Nephron (organoid): ENCODE data around the gene U2AF2.

Source experiments
- H3K27ac Mint-ChIP-seq, 3 experiments: 2 replicates each; pipeline ENCODE4 v1.8.0; 2020; ENCODE audit warnings: mixed read lengths in 3 of 3, mild to moderate bottlenecking in 2 of 3, moderate library complexity in 1 of 3
- H3K27me3 Mint-ChIP-seq: 2 replicates; pipeline ENCODE4 v1.8.0; 2021; ENCODE audit warnings: low read depth, mild to moderate bottlenecking, moderate library complexity, mixed read lengths
- H3K36me3 Mint-ChIP-seq: 2 replicates; pipeline ENCODE4 v1.8.0; 2020; ENCODE audit warnings: low read depth, mixed read lengths
- H3K4me1 Mint-ChIP-seq: 2 replicates; pipeline ENCODE4 v1.8.0; 2020; ENCODE audit warnings: mixed read lengths
- H3K4me3 Mint-ChIP-seq, 3 experiments: 2 replicates each; pipeline ENCODE4 v1.8.0; 2020; ENCODE audit warnings: mild to moderate bottlenecking in 3 of 3, mixed read lengths in 3 of 3, moderate library complexity in 2 of 3
- H3K9me3 Mint-ChIP-seq: 2 replicates; pipeline ENCODE4 v1.8.0; 2020; ENCODE audit warnings: mixed read lengths
- TF ChIP-seq, protein P1 (sequence below), 3 experiments: fragments of 200-600 bp; sonication (generic); IDR thresholded peaks; one replicate each; pipeline ENCODE4 v1.5.0; 2021; ENCODE audit warnings: antibody characterized with exemption in 3 of 3; ENCODE audit not compliant: unreplicated experiment in 3 of 3

U2AF2 gene

DNA sequence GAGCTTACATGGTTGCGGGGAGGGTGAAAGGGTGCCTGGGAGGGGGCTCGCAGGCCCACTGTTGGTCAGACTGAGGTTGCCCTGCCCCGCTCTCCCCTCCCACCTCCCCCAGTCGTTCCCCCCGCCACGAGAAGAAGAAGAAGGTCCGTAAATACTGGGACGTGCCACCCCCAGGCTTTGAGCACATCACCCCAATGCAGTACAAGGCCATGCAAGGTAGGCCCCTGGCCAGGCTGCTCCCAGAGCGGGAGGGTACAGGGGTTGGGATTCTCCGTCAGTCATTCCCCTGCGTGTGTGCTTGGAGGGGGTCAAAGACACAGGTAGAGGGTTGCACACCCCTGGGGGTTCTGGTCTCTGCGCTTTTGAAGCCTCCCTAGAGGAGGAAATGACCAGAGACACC is 5.6 kb downstream of the U2AF2 start:
- Mint-ChIP-seq H3K36me3 (peaks cover 45% of the 10 kb centered on the region), H3K27ac (no peak overlapping the region), H3K4me1 (peaks cover 32% of the 10 kb centered on the region), H3K9me3 (no peaks in the 10 kb centered on the region), H3K4me3 (no peak overlapping the region), H3K27me3 (peaks cover 5% of the 10 kb centered on the region)
- TF ChIP-seq, protein P1, sequence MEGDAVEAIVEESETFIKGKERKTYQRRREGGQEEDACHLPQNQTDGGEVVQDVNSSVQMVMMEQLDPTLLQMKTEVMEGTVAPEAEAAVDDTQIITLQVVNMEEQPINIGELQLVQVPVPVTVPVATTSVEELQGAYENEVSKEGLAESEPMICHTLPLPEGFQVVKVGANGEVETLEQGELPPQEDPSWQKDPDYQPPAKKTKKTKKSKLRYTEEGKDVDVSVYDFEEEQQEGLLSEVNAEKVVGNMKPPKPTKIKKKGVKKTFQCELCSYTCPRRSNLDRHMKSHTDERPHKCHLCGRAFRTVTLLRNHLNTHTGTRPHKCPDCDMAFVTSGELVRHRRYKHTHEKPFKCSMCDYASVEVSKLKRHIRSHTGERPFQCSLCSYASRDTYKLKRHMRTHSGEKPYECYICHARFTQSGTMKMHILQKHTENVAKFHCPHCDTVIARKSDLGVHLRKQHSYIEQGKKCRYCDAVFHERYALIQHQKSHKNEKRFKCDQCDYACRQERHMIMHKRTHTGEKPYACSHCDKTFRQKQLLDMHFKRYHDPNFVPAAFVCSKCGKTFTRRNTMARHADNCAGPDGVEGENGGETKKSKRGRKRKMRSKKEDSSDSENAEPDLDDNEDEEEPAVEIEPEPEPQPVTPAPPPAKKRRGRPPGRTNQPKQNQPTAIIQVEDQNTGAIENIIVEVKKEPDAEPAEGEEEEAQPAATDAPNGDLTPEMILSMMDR (IDR thresholded peaks at IDR 0.05; ENCODE audit: unreplicated experiment in 3 of 3), result no peak

DNA sequence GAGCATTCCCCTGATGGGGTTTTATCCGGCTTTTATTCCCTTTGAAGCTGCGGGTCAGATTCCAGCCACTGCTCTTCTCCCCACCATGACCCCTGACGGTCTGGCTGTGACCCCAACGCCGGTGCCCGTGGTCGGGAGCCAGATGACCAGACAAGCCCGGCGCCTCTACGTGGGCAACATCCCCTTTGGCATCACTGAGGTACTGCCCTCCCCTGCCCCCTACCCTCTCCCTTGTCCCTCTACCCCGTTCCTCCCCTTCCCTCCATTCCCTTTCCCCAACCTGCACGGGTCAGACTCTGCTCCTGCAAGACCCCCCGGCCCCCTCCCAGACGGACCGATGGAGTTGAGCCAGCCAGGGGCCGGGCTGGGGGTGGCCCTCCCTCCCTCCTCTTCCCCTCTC is 6.2 kb downstream of the U2AF2 start:
- Mint-ChIP-seq H3K4me3 (no peak overlapping the region), H3K27ac (no peak overlapping the region), H3K27me3 (peaks cover 5% of the 10 kb centered on the region), H3K9me3 (no peaks in the 10 kb centered on the region), H3K36me3 (peaks cover 49% of the 10 kb centered on the region), H3K4me1 (peaks cover 27% of the 10 kb centered on the region)
- TF ChIP-seq, protein P1 (IDR thresholded peaks at IDR 0.05; ENCODE audit: unreplicated experiment in 3 of 3), result no peak

DNA sequence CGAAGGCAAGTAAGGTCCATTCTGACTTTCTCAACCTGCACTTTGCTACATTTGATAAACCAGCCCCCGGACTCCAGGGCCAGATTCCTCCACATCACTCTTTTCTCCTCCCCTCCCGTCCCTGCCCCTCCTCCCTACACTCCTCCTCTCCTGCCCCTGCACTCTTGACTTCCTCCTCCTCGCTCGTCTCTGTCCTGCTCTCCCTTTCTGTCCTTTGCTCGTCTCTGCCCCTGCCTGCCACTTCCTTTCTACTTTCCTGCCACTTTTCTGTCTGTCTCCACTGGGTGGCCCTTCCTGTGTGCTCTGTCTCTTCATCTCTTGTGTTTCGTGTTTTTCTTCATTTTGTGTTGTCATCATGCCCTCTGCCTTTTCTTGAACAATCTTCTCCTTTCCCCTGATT is 7.0 kb downstream of the U2AF2 start:
- H3K4me3 Mint-ChIP-seq, result peak overlapping the region in 1 of 3 experiments; percentile 42
- H3K4me1 Mint-ChIP-seq, result peaks cover 19% of the 10 kb centered on the region
- TF ChIP-seq, protein P1 (IDR thresholded peaks at IDR 0.05; ENCODE audit: unreplicated experiment in 3 of 3), result no peak
- H3K27me3 Mint-ChIP-seq, result peaks cover 5% of the 10 kb centered on the region
- H3K36me3 Mint-ChIP-seq, result peaks cover 56% of the 10 kb centered on the region
- H3K27ac Mint-ChIP-seq, result no peak overlapping the region
- no peaks in the 10 kb centered on the region for H3K9me3 Mint-ChIP-seq

DNA sequence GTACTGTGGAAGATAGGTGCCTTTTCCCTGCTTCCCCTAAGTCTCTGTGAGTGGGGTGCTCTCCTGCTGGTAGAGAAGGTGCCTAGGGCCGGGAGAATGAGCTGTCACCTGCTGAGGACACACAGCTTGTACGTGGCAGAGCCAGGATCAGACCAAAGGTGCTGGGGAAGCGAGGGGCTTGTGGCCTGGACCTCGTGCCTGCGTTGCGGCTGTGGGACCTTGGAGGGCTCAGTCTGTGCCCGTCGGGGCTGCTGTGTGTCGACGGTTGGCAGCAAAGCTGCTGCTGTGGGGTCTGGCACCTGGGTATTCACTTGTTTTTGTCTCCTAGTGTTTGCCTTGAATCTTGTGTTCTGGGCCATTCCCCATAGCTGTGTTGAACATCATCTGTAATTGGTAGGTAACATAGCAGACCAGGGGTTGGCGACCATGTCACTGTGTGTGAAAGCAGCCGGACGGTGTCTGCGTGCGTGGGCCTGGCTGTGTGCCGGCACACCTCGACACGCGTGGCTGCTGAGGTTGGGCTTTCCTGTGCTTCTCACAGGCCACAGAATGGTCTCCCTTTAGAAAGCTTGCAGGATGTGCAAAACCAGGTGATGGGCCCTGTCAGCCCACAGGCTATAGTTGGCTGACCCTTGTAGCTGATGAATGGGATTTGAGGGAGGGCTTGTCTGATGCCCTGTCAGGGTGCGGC is 9.2 kb downstream of the U2AF2 start:
- no peak overlapping the region for H3K27ac Mint-ChIP-seq

DNA sequence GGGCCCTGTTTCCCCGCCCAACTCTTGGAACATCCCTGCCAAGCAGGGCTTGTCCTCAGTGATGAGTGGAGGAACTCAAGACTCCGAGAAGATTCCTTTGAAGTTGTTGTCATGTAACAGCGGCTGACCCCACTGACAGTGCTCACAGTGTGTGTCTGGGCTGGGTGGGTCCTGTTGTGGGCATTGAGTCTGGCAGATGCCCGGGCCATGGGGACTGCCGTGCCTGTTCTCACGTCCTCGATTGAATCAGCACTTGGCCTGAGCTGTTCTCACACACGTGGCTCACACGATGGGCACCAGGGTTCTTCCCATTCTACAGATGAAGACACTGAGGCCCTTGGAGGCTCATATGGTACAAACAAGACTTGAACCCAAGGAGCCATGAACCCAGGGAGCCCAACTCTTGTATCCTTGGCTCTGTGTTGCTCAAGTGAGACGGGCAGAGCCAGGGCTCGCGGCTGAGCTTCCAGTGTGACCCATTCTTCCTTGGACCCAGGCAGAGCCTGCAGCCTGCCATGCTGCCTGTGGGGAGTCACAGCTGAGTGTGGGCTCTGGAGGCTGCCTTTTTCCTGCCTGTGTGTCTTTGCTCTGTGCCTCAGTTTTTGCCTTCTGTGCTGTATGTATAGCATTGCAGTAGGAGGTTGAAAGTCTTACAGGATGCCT is 11.6 kb downstream of the U2AF2 start:
- TF ChIP-seq, protein P1 (IDR thresholded peaks at IDR 0.05; ENCODE audit: unreplicated experiment in 3 of 3), result no peak
- H3K4me3 Mint-ChIP-seq, result no peak overlapping the region
- no peaks in the 10 kb centered on the region for H3K9me3 Mint-ChIP-seq
- no peaks in the 10 kb centered on the region for H3K27me3 Mint-ChIP-seq
- H3K27ac Mint-ChIP-seq, result no peak overlapping the region
- peaks cover 76% of the 10 kb centered on the region for H3K36me3 Mint-ChIP-seq
- H3K4me1 Mint-ChIP-seq, result peaks cover 2% of the 10 kb centered on the region

More for the DNA sequence above, 9.2 kb downstream of the U2AF2 start:
- H3K4me3 Mint-ChIP-seq, result no peak overlapping the region
- TF ChIP-seq, protein P1 (IDR thresholded peaks at IDR 0.05; ENCODE audit: unreplicated experiment in 3 of 3), result no peak
- peaks cover 7% of the 10 kb centered on the region for H3K4me1 Mint-ChIP-seq
- H3K36me3 Mint-ChIP-seq, result peaks cover 65% of the 10 kb centered on the region
- H3K9me3 Mint-ChIP-seq, result no peaks in the 10 kb centered on the region
- H3K27me3 Mint-ChIP-seq, result peaks cover 5% of the 10 kb centered on the region

DNA sequence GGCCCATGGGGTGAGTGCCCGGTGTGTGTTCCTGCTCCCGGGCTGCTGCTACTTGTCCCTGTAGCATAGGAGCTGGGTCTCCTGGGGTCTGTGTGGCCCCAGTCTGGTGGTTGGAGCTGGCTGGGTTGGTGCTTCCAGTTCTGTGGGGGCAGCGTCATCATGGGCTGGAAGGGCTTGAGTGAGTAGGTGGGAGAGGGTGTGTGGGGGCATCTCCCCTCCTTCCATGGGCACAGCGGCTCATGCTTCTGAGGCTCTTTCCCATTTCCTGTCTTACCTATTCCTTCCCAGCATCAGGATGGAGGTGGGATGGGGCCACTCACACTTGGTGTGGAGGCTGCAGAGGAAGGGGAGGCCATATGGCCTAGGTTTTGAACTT is 12.2 kb downstream of the U2AF2 start:
- Mint-ChIP-seq H3K4me3 (no peak overlapping the region), H3K27ac (no peak overlapping the region), H3K27me3 (no peaks in the 10 kb centered on the region), H3K9me3 (no peaks in the 10 kb centered on the region), H3K4me1 (peaks cover 4% of the 10 kb centered on the region), H3K36me3 (peaks cover 73% of the 10 kb centered on the region)
- TF ChIP-seq, protein P1 (IDR thresholded peaks at IDR 0.05; ENCODE audit: unreplicated experiment in 3 of 3), result no peak
